HFF-Myc (cell line): Measurements from ENCODE around the gene ZNF738.
"Not testable (repeated sequence)": the region's sequence is repeated elsewhere in the genome, so short reads cannot be mapped to it uniquely, and the experiment has no call there.

Experiments used
- DNase-seq: peaks from one replicate; pipeline ENCODE4 v3.0.0-alpha.2; 2011; ENCODE audit warnings: low read depth; ENCODE audit errors: extremely low read depth
- H3K4me3 ChIP-seq: replicated peaks from 2 replicates; pipeline ENCODE4 v1.5.1; 2011; ENCODE audit warnings: low read depth, mild to moderate bottlenecking, control low read depth, low read length
- TF ChIP-seq, protein P1 (sequence below): IDR thresholded peaks from 2 replicates; pipeline ENCODE4 v1.5.1; 2012; ENCODE audit warnings: mild to moderate bottlenecking, low read depth, low read length, control low read depth; ENCODE audit errors: missing control alignments

ZNF738 gene

GRCh38 chr19:21323000-21323399 lies 35.8 kb upstream of the ZNF738 start:
- H3K4me3 ChIP-seq, result no peak overlapping the region
- no peak for DNase-seq
- TF ChIP-seq, protein P1, sequence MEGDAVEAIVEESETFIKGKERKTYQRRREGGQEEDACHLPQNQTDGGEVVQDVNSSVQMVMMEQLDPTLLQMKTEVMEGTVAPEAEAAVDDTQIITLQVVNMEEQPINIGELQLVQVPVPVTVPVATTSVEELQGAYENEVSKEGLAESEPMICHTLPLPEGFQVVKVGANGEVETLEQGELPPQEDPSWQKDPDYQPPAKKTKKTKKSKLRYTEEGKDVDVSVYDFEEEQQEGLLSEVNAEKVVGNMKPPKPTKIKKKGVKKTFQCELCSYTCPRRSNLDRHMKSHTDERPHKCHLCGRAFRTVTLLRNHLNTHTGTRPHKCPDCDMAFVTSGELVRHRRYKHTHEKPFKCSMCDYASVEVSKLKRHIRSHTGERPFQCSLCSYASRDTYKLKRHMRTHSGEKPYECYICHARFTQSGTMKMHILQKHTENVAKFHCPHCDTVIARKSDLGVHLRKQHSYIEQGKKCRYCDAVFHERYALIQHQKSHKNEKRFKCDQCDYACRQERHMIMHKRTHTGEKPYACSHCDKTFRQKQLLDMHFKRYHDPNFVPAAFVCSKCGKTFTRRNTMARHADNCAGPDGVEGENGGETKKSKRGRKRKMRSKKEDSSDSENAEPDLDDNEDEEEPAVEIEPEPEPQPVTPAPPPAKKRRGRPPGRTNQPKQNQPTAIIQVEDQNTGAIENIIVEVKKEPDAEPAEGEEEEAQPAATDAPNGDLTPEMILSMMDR, result no peak

DNA sequence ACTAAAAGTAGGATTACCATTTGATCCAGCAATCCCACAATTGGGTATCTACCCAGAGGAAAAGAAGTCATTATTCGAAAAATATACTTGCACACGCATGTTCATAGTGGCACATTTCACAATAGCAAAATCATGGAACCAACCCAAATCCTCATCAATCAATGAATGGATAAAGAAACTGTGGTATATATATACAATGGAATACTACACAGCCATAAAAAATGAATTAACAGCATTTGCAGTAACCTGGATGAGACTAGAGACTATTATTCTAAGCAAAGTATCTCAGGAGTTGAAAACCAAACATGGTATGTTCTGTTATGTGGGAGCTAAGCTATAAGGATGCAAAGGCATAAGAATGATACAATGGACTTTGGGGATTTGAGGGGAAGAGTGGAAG lies 32.6 kb upstream of the ZNF738 start:
- DNase-seq, result no peak
- H3K4me3 ChIP-seq, result no peak overlapping the region
- TF ChIP-seq, protein P1, result no peak

DNA sequence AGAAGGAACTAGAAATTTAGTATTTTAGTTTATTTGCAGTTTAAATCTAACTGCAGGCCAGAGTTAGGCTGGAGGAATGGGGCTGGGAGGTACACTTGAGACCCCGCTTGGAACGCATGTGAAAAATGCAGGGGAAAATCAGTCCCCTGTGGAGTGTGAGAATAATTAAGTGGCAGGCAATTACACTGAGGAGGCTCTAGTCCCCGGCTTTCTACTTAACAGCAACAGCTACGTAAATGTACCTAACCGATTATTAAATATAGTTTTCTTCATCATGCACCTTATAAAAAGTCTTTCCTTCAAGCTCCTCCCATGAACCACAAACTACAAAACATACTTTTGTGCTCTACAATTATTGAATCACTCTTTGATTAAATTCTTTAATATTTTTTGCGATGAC lies 30.4 kb upstream of the ZNF738 start:
- TF ChIP-seq, protein P1, result no peak
- H3K4me3 ChIP-seq, result peak overlapping the region; percentile 68
- no peak for DNase-seq

DNA sequence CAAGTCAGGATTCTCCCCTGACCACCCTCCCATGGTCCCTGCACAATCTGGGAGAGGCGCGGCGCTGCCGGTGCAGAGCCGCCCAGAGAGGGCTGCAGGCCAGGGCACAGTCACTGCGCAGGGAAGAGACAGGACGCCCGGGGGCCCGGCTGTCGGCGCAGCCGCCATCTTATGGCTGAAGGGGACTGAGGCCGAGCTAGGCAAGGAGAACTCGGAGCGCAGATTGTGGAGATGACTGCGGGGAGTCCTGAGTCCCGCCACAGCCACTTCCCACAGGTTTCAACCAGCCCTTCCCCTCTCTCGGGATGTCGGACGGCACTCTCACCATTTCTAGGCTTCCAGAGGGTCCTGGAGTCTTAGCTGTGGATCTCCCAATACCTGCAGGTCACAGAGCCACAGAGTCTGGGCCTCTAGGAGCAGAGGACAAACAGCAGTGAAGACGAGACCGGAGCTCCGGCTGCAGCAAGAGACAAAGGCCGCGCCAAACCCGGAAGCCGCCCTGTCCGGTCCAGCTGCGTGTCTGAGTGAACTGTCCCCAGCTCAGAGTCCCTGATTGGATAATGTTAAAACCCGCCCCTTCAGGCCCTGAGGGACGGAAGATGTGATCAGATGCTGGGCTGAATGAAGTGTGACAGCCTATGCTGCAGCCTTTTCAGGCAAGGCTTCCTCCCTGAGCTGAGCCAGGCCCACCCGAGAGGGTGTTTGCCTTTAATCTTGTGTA lies 29.8 kb upstream of the ZNF738 start, which contains the start of gene ZNF708:
ZNF708 (minus strand) TSS at position 526 of the 721 bp plus-strand sequence; CDS start at position 328, 198 bp downstream.
- TF ChIP-seq, protein P1, result no peak
- peak within 1 kb of the TSS; percentile 68 for H3K4me3 ChIP-seq
- peak; percentile 76 for DNase-seq

DNA sequence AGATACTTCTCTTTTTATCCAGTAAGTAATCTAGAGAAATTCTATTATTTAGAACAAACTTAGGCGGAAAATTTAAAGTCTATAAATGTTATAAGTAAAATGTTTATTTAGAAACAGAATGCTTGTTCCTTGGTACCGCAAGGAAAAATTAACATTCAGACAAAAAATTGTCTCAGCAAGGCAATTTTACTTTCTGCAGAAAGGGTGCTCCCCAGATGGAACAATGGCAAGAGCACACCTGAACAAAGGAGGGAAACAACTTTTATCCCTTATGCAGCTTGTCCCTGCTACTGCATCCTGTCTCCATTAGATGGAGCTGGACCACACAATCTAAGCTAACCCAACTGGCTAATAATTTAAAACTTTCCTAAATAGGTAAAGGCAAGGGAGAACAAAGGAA lies 23.1 kb upstream of the ZNF738 start:
- TF ChIP-seq, protein P1, result no peak
- DNase-seq, result no peak
- no peak overlapping the region for H3K4me3 ChIP-seq

DNA sequence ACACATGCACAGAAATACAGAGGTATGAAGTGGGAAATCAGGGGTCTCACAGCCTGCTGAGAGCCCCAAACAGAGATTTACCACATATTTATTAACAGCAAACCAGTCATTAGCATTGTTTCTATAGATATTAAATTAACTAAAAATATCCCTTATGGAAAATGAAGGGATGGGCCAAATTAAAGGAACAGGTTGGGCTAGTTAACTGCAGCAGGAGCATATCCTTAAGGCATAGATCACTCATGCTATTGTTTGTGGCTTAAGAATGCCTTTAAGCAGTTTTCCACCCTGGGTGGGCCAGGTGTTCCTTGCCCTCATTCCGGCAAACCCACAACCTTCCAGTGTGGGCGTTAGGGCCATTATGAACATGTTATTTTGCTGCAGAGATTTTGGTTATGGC lies 14.0 kb upstream of the ZNF738 start:
- not testable (repeated sequence) for DNase-seq

DNA sequence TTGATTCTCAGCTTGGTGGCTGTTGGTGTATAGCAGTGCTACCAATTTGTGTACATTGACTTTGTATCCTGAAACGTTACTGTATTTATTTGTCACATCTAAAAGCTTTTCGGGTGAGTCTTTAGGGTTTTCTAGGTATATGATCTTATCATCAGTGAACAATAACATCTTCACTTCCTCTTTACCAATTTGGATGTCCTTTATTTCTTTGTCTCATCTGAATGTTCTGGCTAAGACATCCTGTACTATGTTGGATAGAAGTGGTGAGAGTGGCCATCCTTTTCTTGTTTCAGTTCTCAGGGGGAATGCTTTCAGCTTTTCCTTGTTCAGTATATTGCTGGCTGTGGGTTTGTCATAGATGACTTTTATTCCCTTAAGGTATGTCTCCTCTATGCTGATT lies 6.0 kb upstream of the ZNF738 start:
- no peak for DNase-seq
- H3K4me3 ChIP-seq, result no peak overlapping the region
- TF ChIP-seq, protein P1, result no peak

More for the DNA sequence above, 14.0 kb upstream of the ZNF738 start:
- not testable (repeated sequence) for H3K4me3 ChIP-seq
